H9 (cell line): Measurements from ENCODE around the gene IGSF9B. TPM values are rescaled to one million over a fixed set of nuclear protein-coding genes. Genes with fewer than 3 reads are reported as not detected.

ENCODE experiments used
- DNase-seq: peaks from one replicate; pipeline ENCODE4 v3.0.0-alpha.2; 2017
- H2AFZ ChIP-seq: one replicate; pipeline ENCODE4 v1.6.1; 2013; ENCODE audit warnings: mild to moderate bottlenecking, low read length, control low read depth, moderate library complexity
- H2AK5ac ChIP-seq: 2 replicates; pipeline ENCODE4 v1.6.1; 2013; ENCODE audit warnings: low read length, control low read depth, mixed read lengths; ENCODE audit not compliant: insufficient read length
- H2BK120ac ChIP-seq: one replicate; pipeline ENCODE4 v1.6.1; 2013; ENCODE audit warnings: low read depth, mild to moderate bottlenecking, low read length, control low read depth, inconsistent platforms; ENCODE audit not compliant: poor library complexity, severe bottlenecking
- H2BK12ac ChIP-seq: 2 replicates; pipeline ENCODE4 v1.6.1; 2013; ENCODE audit warnings: low read length, control low read depth, mixed read lengths, low read depth; ENCODE audit not compliant: insufficient read length
- H2BK15ac ChIP-seq: 2 replicates; pipeline ENCODE4 v1.6.1; 2013; ENCODE audit warnings: low read depth, low read length, control low read depth
- H2BK20ac ChIP-seq: one replicate; pipeline ENCODE4 v1.6.1; 2013; ENCODE audit warnings: low read depth, mild to moderate bottlenecking, low read length, control low read depth, inconsistent platforms; ENCODE audit not compliant: poor library complexity, severe bottlenecking
- H2BK5ac ChIP-seq: 2 replicates; pipeline ENCODE4 v1.6.1; 2013; ENCODE audit warnings: low read length, control low read depth, mixed read lengths; ENCODE audit not compliant: insufficient read length
- H3K14ac ChIP-seq: 2 replicates; pipeline ENCODE4 v1.6.1; 2013; ENCODE audit warnings: low read length, control low read depth; ENCODE audit not compliant: insufficient read depth
- H3K18ac ChIP-seq: 2 replicates; pipeline ENCODE4 v1.6.1; 2013; ENCODE audit warnings: low read depth, mild to moderate bottlenecking, mixed read lengths, low read length, control low read depth; ENCODE audit not compliant: insufficient read length
- H3K23ac ChIP-seq: 2 replicates; pipeline ENCODE4 v1.6.1; 2013; ENCODE audit warnings: low read length, control low read depth, mixed read lengths, low read depth; ENCODE audit not compliant: insufficient read length
- H3K23me2 ChIP-seq: 2 replicates; pipeline ENCODE4 v1.6.1; 2013; ENCODE audit warnings: low read depth, mild to moderate bottlenecking, mixed read lengths, low read length, control low read depth; ENCODE audit not compliant: insufficient read length, poor library complexity, severe bottlenecking
- H3K27ac ChIP-seq: 2 replicates; pipeline ENCODE4 v1.5.1; 2013; ENCODE audit warnings: low read length, control low read depth, mixed read lengths, low read depth; ENCODE audit not compliant: insufficient read length
- H3K27me3 ChIP-seq: 2 replicates; pipeline ENCODE4 v1.6.1; 2013; ENCODE audit warnings: low read length, control low read depth, inconsistent platforms; ENCODE audit not compliant: insufficient read depth
- H3K4ac ChIP-seq: 2 replicates; pipeline ENCODE4 v1.6.1; 2013; ENCODE audit warnings: low read depth, mild to moderate bottlenecking, control low read depth, inconsistent platforms, low read length, moderate library complexity
- H3K4me1 ChIP-seq: 2 replicates; pipeline ENCODE4 v1.6.1; 2013; ENCODE audit warnings: low read length, control low read depth, inconsistent platforms; ENCODE audit not compliant: insufficient read depth
- H3K4me2 ChIP-seq: 2 replicates; pipeline ENCODE4 v1.6.1; 2013; ENCODE audit warnings: low read length, control low read depth, mixed read lengths; ENCODE audit not compliant: insufficient read length, insufficient read depth
- H3K56ac ChIP-seq: 2 replicates; pipeline ENCODE4 v1.6.1; 2013; ENCODE audit warnings: low read depth, mild to moderate bottlenecking, mixed read lengths, low read length, control low read depth; ENCODE audit not compliant: insufficient read length
- H3K79me1 ChIP-seq: 2 replicates; pipeline ENCODE4 v1.6.1; 2013; ENCODE audit warnings: low read depth, mild to moderate bottlenecking, moderate library complexity, low read length, control low read depth, inconsistent platforms; ENCODE audit not compliant: insufficient read depth, poor library complexity, severe bottlenecking
- H3K79me2 ChIP-seq: 2 replicates; pipeline ENCODE4 v1.6.1; 2013; ENCODE audit warnings: low read length, control low read depth, inconsistent platforms; ENCODE audit not compliant: insufficient read depth
- H3K9ac ChIP-seq: 2 replicates; pipeline ENCODE4 v1.6.1; 2013; ENCODE audit warnings: low read length, control low read depth, mixed read lengths; ENCODE audit not compliant: insufficient read length; ENCODE audit errors: extremely low read depth
- H3K9me3 ChIP-seq: one replicate; pipeline ENCODE4 v1.6.1; 2013; ENCODE audit warnings: low read depth, low read length, inconsistent platforms; ENCODE audit not compliant: control insufficient read depth
- H3T11ph ChIP-seq: one replicate; pipeline ENCODE4 v1.6.1; 2013; ENCODE audit warnings: mild to moderate bottlenecking, low read length, control low read depth, inconsistent platforms
- H4K20me1 ChIP-seq: one replicate; pipeline ENCODE4 v1.6.1; 2013; ENCODE audit not compliant: control insufficient read depth, insufficient read length, insufficient read depth
- H4K5ac ChIP-seq: 2 replicates; pipeline ENCODE4 v1.6.1; 2013; ENCODE audit warnings: low read depth, mild to moderate bottlenecking, mixed read lengths, low read length, control low read depth; ENCODE audit not compliant: insufficient read length
- H4K8ac ChIP-seq: replicated peaks from 2 replicates; pipeline ENCODE4 v1.6.1; 2013; ENCODE audit warnings: low read length, control low read depth, mixed read lengths, low read depth; ENCODE audit not compliant: insufficient read length
- H4K91ac ChIP-seq: 2 replicates; pipeline ENCODE4 v1.6.1; 2013; ENCODE audit warnings: low read depth, mild to moderate bottlenecking, moderate library complexity, mixed read lengths, low read length, control low read depth; ENCODE audit not compliant: insufficient read length
- H3K27ac Mint-ChIP-seq, 3 experiments: 2 replicates in 2 of 3; 3 replicates in 1 of 3; pipeline ENCODE4 v1.8.0; 2020 to 2021; ENCODE audit warnings: mixed read lengths in 3 of 3, mild to moderate bottlenecking in 1 of 3, moderate library complexity in 1 of 3
- H3K27me3 Mint-ChIP-seq: 2 replicates; pipeline ENCODE4 v1.8.0; 2021; ENCODE audit warnings: low read depth, mild to moderate bottlenecking, moderate library complexity, mixed read lengths
- H3K36me3 Mint-ChIP-seq, 3 experiments: 2 replicates in 2 of 3; 3 replicates in 1 of 3; pipeline ENCODE4 v1.8.0; 2020 to 2021; ENCODE audit warnings: low read depth in 3 of 3, mixed read lengths in 3 of 3; ENCODE audit not compliant: insufficient read depth in 1 of 3
- H3K4me1 Mint-ChIP-seq, 2 experiments: 2 replicates each; pipeline ENCODE4 v1.8.0; 2020; ENCODE audit warnings: mixed read lengths in 2 of 2
- H3K4me3 Mint-ChIP-seq, 2 experiments: 2 replicates in 1 of 2; 3 replicates in 1 of 2; pipeline ENCODE4 v1.8.0; 2020 to 2021; ENCODE audit warnings: mild to moderate bottlenecking in 2 of 2, mixed read lengths in 2 of 2, moderate library complexity in 1 of 2
- H3K9me3 Mint-ChIP-seq, 2 experiments: 2 replicates in 1 of 2; 3 replicates in 1 of 2; pipeline ENCODE4 v1.8.0; 2020; ENCODE audit warnings: mild to moderate bottlenecking in 2 of 2, mixed read lengths in 2 of 2, moderate library complexity in 1 of 2
- CTCF ChIP-seq: fragments of 200-600 bp; sonication (generic); conservative IDR thresholded peaks from 3 replicates; pipeline ENCODE4 v1.8.0; 2021; ENCODE audit warnings: antibody characterized with exemption, mild to moderate bottlenecking
- WGBS: extraction: QIAGEN DNeasy Blood & Tissue Kit; methylation state at CpG from one replicate; pipeline ENCODE4 v1.1.7; 2013; ENCODE audit warnings: missing lambda C conversion rate, low lambda C conversion rate, mixed read lengths; ENCODE audit not compliant: insufficient read length; ENCODE audit errors: extremely low coverage; 5-methylcytosine and 5-hydroxymethylcytosine counted together
- total RNA-seq: library from RNA; stranded (reverse); gene quantifications from 2 replicates; pipeline ENCODE4 v1.2.1, GENCODE V29; 2021

The IGSF9B gene
- total RNA-seq, 1 experiment from 2014 or later = 25.7 TPM

GRCh38 chr11:133922078-133922870 is 34.5 kb downstream of the IGSF9B start:
- no CpG with 5 or more reads among the region's 23 CpGs for WGBS
- no peaks in the 10 kb centered on the region for H4K20me1 ChIP-seq
- no peak overlapping the region for H3K18ac ChIP-seq
- no peaks in the 10 kb centered on the region for H3K79me1 ChIP-seq
- no peaks in the 10 kb centered on the region for H3K23me2 ChIP-seq
- no peak overlapping the region for H2BK20ac ChIP-seq
- H3K4me1 Mint-ChIP-seq = peaks cover 5 to 11% of the 10 kb centered on the region in 2 experiments; a peak in 3 of 4 replicates
- no peak overlapping the region for H3K4me2 ChIP-seq
- no peak overlapping the region for H3K14ac ChIP-seq
- H3K27ac Mint-ChIP-seq = peak overlapping the region in 1 of 3 experiments; percentile 72; a peak in 2 of 7 replicates
- no peak for TF ChIP-seq CTCF
- no peak for DNase-seq
- H3K79me2 ChIP-seq = no peaks in the 10 kb centered on the region
- no peaks in the 10 kb centered on the region for H3K9me3 ChIP-seq
- no peak overlapping the region for H2AK5ac ChIP-seq
- H3K9me3 Mint-ChIP-seq = no peaks in the 10 kb centered on the region
- no peak overlapping the region for H3K9ac ChIP-seq
- no peak overlapping the region for H2BK5ac ChIP-seq
- H2BK120ac ChIP-seq = no peak overlapping the region
- no peaks in the 10 kb centered on the region for H3K27me3 Mint-ChIP-seq
- no peaks in the 10 kb centered on the region for H3K27me3 ChIP-seq
- H4K91ac ChIP-seq = no peak overlapping the region
- no peak overlapping the region for H3K27ac ChIP-seq
- no peak overlapping the region for H3K4me3 Mint-ChIP-seq
- H3K56ac ChIP-seq = no peak overlapping the region
- H4K5ac ChIP-seq = no peak overlapping the region
- no peak overlapping the region for H2BK12ac ChIP-seq
- H3T11ph ChIP-seq = no peak overlapping the region
- H3K4me1 ChIP-seq = no peaks in the 10 kb centered on the region
- no peak overlapping the region for H3K4ac ChIP-seq
- H2BK15ac ChIP-seq = no peak overlapping the region
- no peak overlapping the region for H3K23ac ChIP-seq
- no peak overlapping the region for H4K8ac ChIP-seq
- H2AFZ ChIP-seq = no peak overlapping the region
- H3K36me3 Mint-ChIP-seq = peaks cover 34 to 51% (median 49%) of the 10 kb centered on the region in 3 experiments; a peak in 6 of 7 replicates
